ENCODE measurements around the gene TLX1.

Gene TLX1

GRCh38 chr10:101087965-101088364 lies 43.1 kb upstream of the TLX1 start:
- Histone ChIP-seq H3K79me2 (ENCODE audit: low read length) (no peaks in the 10 kb centered on the region), H3K9me3 (replicated peaks; ENCODE audit: insufficient read depth, low read length) (no peaks in the 10 kb centered on the region), H2AFZ (ENCODE audit: low read length) (no peak overlapping the region), H3K4me3 (ENCODE audit: low read length) (no peak overlapping the region), H3K36me3 (replicated peaks; ENCODE audit: insufficient read depth, low read length) (no peaks in the 10 kb centered on the region), H3K27me3 (replicated peaks; ENCODE audit: insufficient read depth, low read length) (peaks cover 97% of the 10 kb centered on the region), H3F3A (ENCODE audit: insufficient read depth, low read length) (no peaks in the 10 kb centered on the region), H3K9me2 (replicated peaks; ENCODE audit: insufficient read depth, low read length) (no peaks in the 10 kb centered on the region), H3K4me1 (ENCODE audit: low read length) (no peaks in the 10 kb centered on the region), H3K27ac (ENCODE audit: low read length) (no peak overlapping the region), H3K4me2 (ENCODE audit: low read depth, low read length) (no peak overlapping the region), H3K9ac (ENCODE audit: low read length) (no peak overlapping the region), H4K20me1 (ENCODE audit: insufficient read depth, low read length) (no peaks in the 10 kb centered on the region)
- TF ChIP-seq EZH2 (optimal IDR thresholded peaks at IDR 0.05; ENCODE audit: low read depth, low read length) (no peak), CTCF (IDR thresholded peaks at IDR 0.05; ENCODE audit: low read length) (no peak), EZH2phosphoT487 (IDR thresholded peaks at IDR 0.05; ENCODE audit: low read length) (no peak)
- DNase-seq: no peak

GRCh38 chr10:101089520-101090299 lies 41.4 kb upstream of the TLX1 start:
- Histone ChIP-seq H3K4me2 (ENCODE audit: low read depth, low read length) (no peak overlapping the region), H3K9ac (ENCODE audit: low read length) (no peak overlapping the region), H3K4me3 (ENCODE audit: low read length) (no peak overlapping the region), H3K27ac (ENCODE audit: low read length) (no peak overlapping the region), H3K79me2 (ENCODE audit: low read length) (no peaks in the 10 kb centered on the region), H4K20me1 (ENCODE audit: insufficient read depth, low read length) (no peaks in the 10 kb centered on the region), H3K9me2 (replicated peaks; ENCODE audit: insufficient read depth, low read length) (no peaks in the 10 kb centered on the region), H3K36me3 (replicated peaks; ENCODE audit: insufficient read depth, low read length) (no peaks in the 10 kb centered on the region), H3K27me3 (replicated peaks; ENCODE audit: insufficient read depth, low read length) (peaks cover 99% of the 10 kb centered on the region), H3F3A (ENCODE audit: insufficient read depth, low read length) (no peaks in the 10 kb centered on the region), H3K9me3 (replicated peaks; ENCODE audit: insufficient read depth, low read length) (no peaks in the 10 kb centered on the region), H2AFZ (ENCODE audit: low read length) (no peak overlapping the region), H3K4me1 (ENCODE audit: low read length) (no peaks in the 10 kb centered on the region)
- TF ChIP-seq CTCF (IDR thresholded peaks at IDR 0.05; ENCODE audit: low read length): no peak
- TF ChIP-seq EZH2 (optimal IDR thresholded peaks at IDR 0.05; ENCODE audit: low read depth, low read length): no peak
- TF ChIP-seq EZH2phosphoT487 (IDR thresholded peaks at IDR 0.05; ENCODE audit: low read length): no peak
- no peak for DNase-seq

- H3K27ac ChIP-seq (ENCODE audit: low read length): no peak overlapping the region
- no peak overlapping the region for H2AFZ ChIP-seq (ENCODE audit: low read length)
- no peaks in the 10 kb centered on the region for H3K9me3 ChIP-seq (replicated peaks; ENCODE audit: insufficient read depth, low read length)
- no peak overlapping the region for H3K9ac ChIP-seq (ENCODE audit: low read length)
- no peaks in the 10 kb centered on the region for H3K9me2 ChIP-seq (replicated peaks; ENCODE audit: insufficient read depth, low read length)
- TF ChIP-seq CTCF (IDR thresholded peaks at IDR 0.05; ENCODE audit: low read length) (no peak), EZH2 (optimal IDR thresholded peaks at IDR 0.05; ENCODE audit: low read depth, low read length) (no peak), EZH2phosphoT487 (IDR thresholded peaks at IDR 0.05; ENCODE audit: low read length) (no peak)
- H3K79me2 ChIP-seq (ENCODE audit: low read length): no peaks in the 10 kb centered on the region
- no peaks in the 10 kb centered on the region for H3F3A ChIP-seq (ENCODE audit: insufficient read depth, low read length)
- H3K4me3 ChIP-seq (ENCODE audit: low read length): no peak overlapping the region
- no peak overlapping the region for H3K4me2 ChIP-seq (ENCODE audit: low read depth, low read length)
- no peaks in the 10 kb centered on the region for H3K4me1 ChIP-seq (ENCODE audit: low read length)
- no peak for DNase-seq
- no peaks in the 10 kb centered on the region for H4K20me1 ChIP-seq (ENCODE audit: insufficient read depth, low read length)
- no peaks in the 10 kb centered on the region for H3K36me3 ChIP-seq (replicated peaks; ENCODE audit: insufficient read depth, low read length)
- H3K27me3 ChIP-seq (replicated peaks; ENCODE audit: insufficient read depth, low read length): peaks cover 94% of the 10 kb centered on the region
Observed at GRCh38 chr10:101090597-101090996, 40.5 kb upstream of the TLX1 start.
